Esophagus muscularis mucosa (tissue), 4 donors: ENCODE measurements around the gene TBPL1.

Experiments
- CTCF ChIP-seq, 3 experiments: fragments of 200-600 bp in 2 of 3; fragments of 450-650 bp in 1 of 3; sonication (generic) in 2 of 3; IDR thresholded peaks; one replicate each; pipeline ENCODE4 v1.5.1; 2017 to 2019; ENCODE audit warnings: antibody characterized with exemption in 3 of 3, mild to moderate bottlenecking in 2 of 3, moderate library complexity in 1 of 3
- EP300 ChIP-seq: sonication (generic); formaldehyde crosslinking; IDR thresholded peaks from one replicate; pipeline ENCODE4 v1.6.1; 2017; ENCODE audit warnings: antibody characterized with exemption
- POLR2A ChIP-seq: fragments of 450-650 bp; IDR thresholded peaks from one replicate; pipeline ENCODE4 v1.6.1; 2017; ENCODE audit warnings: antibody characterized with exemption, moderate library complexity, mild to moderate bottlenecking, low read depth

DNA sequence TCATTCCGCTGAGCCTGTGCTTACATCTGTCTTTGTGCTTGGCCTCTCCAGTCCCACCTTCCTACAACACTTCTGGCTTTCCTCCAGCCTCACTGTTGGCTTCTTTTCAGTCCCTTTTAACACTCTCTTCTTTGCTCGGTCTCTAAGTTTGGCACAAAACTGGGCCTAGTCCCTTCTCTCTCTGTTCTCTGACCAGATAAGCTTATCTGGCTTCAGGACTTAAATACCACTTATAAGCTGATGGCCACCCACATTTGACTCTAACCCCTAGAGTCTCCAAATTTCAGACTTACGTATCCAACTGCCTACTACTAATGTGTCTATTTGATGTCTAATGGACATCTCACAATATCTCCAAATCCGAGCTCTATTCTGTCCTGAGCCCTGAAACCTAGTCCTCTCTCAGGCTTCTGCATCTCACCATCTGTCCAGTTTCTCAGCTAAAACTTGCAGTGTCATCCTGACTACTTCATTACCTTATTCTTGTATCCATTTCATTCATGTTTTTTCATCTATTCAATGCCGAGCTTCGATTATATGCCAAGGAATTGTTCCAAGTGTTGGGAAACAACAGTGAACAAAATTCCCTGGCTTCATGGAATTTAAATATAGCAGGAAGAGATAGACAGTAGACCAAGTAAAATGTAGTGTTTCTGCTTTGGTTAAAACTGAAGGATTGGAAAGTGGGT, 40.1 kb downstream of the TBPL1 start:
- no peak for TF ChIP-seq POLR2A
- no peak for TF ChIP-seq EP300
- no peak for TF ChIP-seq CTCF (IDR thresholded peaks at IDR 0.05)
